GM23338 (cell line): ENCODE data around the gene SKOR1. TPM values are rescaled to one million over a fixed set of nuclear protein-coding genes. Genes with fewer than 3 reads are reported as not detected.

Source experiments
- ATAC-seq: fragments of 200-7000 bp; cut with Tn5 transposase; 3 replicates; pipeline ENCODE4 v1.9.1; 2020
- DNase-seq: peaks from one replicate; pipeline ENCODE4 v3.0.0-alpha.2; 2015; ENCODE audit warnings: low spot score
- H2AFZ ChIP-seq: fragments of 200-600 bp; sonication (generic); 2 replicates; pipeline ENCODE4 v1.8.0; 2016; ENCODE audit warnings: antibody characterized with exemption, mild to moderate bottlenecking, moderate library complexity
- H3F3A ChIP-seq: fragments of 200-600 bp; sonication (generic); replicated peaks from 2 replicates; pipeline ENCODE4 v1.8.0; 2017; ENCODE audit warnings: antibody characterized with exemption, mixed run types, low read depth
- H3K27ac ChIP-seq: fragments of 200-600 bp; sonication (generic); 2 replicates; pipeline ENCODE4 v1.6.1; 2016; ENCODE audit warnings: low read depth
- H3K27me3 ChIP-seq: fragments of 200-600 bp; sonication (generic); 2 replicates; pipeline ENCODE4 v1.8.0; 2016; ENCODE audit warnings: mild to moderate bottlenecking, mixed run types, moderate library complexity; ENCODE audit not compliant: insufficient read depth
- H3K36me3 ChIP-seq: fragments of 200-600 bp; sonication (generic); 2 replicates; pipeline ENCODE4 v1.8.0; 2016; ENCODE audit warnings: mild to moderate bottlenecking; ENCODE audit not compliant: insufficient read depth
- H3K4me1 ChIP-seq: fragments of 200-600 bp; sonication (generic); 2 replicates; pipeline ENCODE4 v1.8.0; 2016; ENCODE audit warnings: mild to moderate bottlenecking, moderate library complexity; ENCODE audit not compliant: insufficient read depth
- H3K4me2 ChIP-seq: fragments of 200-600 bp; sonication (generic); 2 replicates; pipeline ENCODE4 v1.7.1; 2017; ENCODE audit warnings: mixed run types
- H3K4me3 ChIP-seq: fragments of 200-600 bp; sonication (generic); 2 replicates; pipeline ENCODE4 v1.6.1; 2016; ENCODE audit warnings: mixed run types
- H3K79me2 ChIP-seq: fragments of 200-600 bp; sonication (generic); replicated peaks from 2 replicates; pipeline ENCODE4 v1.8.0; 2017; ENCODE audit warnings: mild to moderate bottlenecking; ENCODE audit not compliant: insufficient read depth
- H3K9me2 ChIP-seq: fragments of 200-600 bp; sonication (generic); 2 replicates; pipeline ENCODE4 v1.8.0; 2017; ENCODE audit not compliant: insufficient read depth
- H4K20me1 ChIP-seq: fragments of 200-600 bp; sonication (generic); replicated peaks from 2 replicates; pipeline ENCODE4 v1.8.0; 2017; ENCODE audit warnings: mild to moderate bottlenecking; ENCODE audit not compliant: insufficient read depth
- H3K27ac Mint-ChIP-seq: 2 replicates; pipeline ENCODE4 v1.8.0; 2020; ENCODE audit warnings: inconsistent platforms, mild to moderate bottlenecking, moderate library complexity, mixed read lengths
- H3K27me3 Mint-ChIP-seq: 3 replicates; pipeline ENCODE4 v1.8.0; 2022; ENCODE audit warnings: low read depth, mild to moderate bottlenecking, moderate library complexity, mixed read lengths, inconsistent platforms; ENCODE audit not compliant: insufficient read depth, poor library complexity
- H3K36me3 Mint-ChIP-seq: 3 replicates; pipeline ENCODE4 v1.8.0; 2021; ENCODE audit warnings: low read depth, mild to moderate bottlenecking, inconsistent platforms, moderate library complexity, mixed read lengths
- H3K4me1 Mint-ChIP-seq: 3 replicates; pipeline ENCODE4 v1.8.0; 2020; ENCODE audit warnings: mild to moderate bottlenecking, inconsistent platforms, mixed read lengths
- H3K4me3 Mint-ChIP-seq: 3 replicates; pipeline ENCODE4 v1.8.0; 2021; ENCODE audit warnings: moderate library complexity, mild to moderate bottlenecking, inconsistent platforms, mixed read lengths
- H3K9me3 Mint-ChIP-seq: 3 replicates; pipeline ENCODE4 v1.8.0; 2020; ENCODE audit warnings: moderate library complexity, mild to moderate bottlenecking, inconsistent platforms, mixed read lengths
- CREB1 ChIP-seq: fragments of 250-450 bp; sonication (Bioruptor Pico); IDR thresholded peaks from 2 replicates; pipeline ENCODE4 v1.5.0; 2020; ENCODE audit warnings: low read depth, mild to moderate bottlenecking, moderate library complexity
- CTCF ChIP-seq, 2 experiments: fragments of 200-600 bp in 1 of 2; sonication (generic) in 1 of 2; conservative IDR thresholded peaks; 2 replicates each; pipeline versions ENCODE4 v1.5.1 to v1.6.1; 2016 to 2017; ENCODE audit warnings: antibody characterized with exemption in 2 of 2, low read depth in 2 of 2, mild to moderate bottlenecking in 2 of 2, moderate library complexity in 1 of 2
- ETS1 ChIP-seq: IDR thresholded peaks from 2 replicates; pipeline ENCODE4 v1.6.1; 2016; ENCODE audit warnings: antibody characterized with exemption
- EZH2 ChIP-seq: fragments of 200-600 bp; sonication (generic); IDR thresholded peaks from one replicate; pipeline ENCODE4 v1.8.0; 2017; ENCODE audit warnings: antibody characterized with exemption, mild to moderate bottlenecking, low read depth; ENCODE audit not compliant: unreplicated experiment
- EZH2phosphoT487 ChIP-seq: fragments of 200-600 bp; sonication (generic); IDR thresholded peaks from one replicate; pipeline ENCODE4 v1.8.1; 2018; ENCODE audit warnings: antibody characterized with exemption; ENCODE audit not compliant: unreplicated experiment
- NANOG ChIP-seq: IDR thresholded peaks from 2 replicates; pipeline ENCODE4 v1.6.1; 2016; ENCODE audit warnings: antibody characterized with exemption, borderline replicate concordance
- POLR2AphosphoS5 ChIP-seq: IDR thresholded peaks from 2 replicates; pipeline ENCODE4 v1.6.1; 2016; ENCODE audit warnings: antibody characterized with exemption, low read depth
- STAT1 ChIP-seq: IDR thresholded peaks from one replicate; pipeline ENCODE4 v1.6.1; 2016; ENCODE audit warnings: antibody characterized with exemption; ENCODE audit not compliant: unreplicated experiment
- ZNF114 ChIP-seq: fragments of 250-450 bp; sonication (Bioruptor Pico); IDR thresholded peaks from 2 replicates; pipeline ENCODE4 v1.5.0; 2020; ENCODE audit warnings: mild to moderate bottlenecking, moderate library complexity
- ZNF331 ChIP-seq: fragments of 250-450 bp; sonication (Bioruptor Pico); IDR thresholded peaks from 2 replicates; pipeline ENCODE4 v1.5.0; 2020; ENCODE audit warnings: low read depth, mild to moderate bottlenecking, moderate library complexity
- ZNF462 ChIP-seq: fragments of 250-450 bp; sonication (Bioruptor Pico); IDR thresholded peaks from 2 replicates; pipeline ENCODE4 v1.5.0; 2020; ENCODE audit warnings: mild to moderate bottlenecking, moderate library complexity
- polyA plus RNA-seq: library from polyadenylated mRNA; unstranded; fragments of >200 nt; fragmentation: Nextera tagmentation; extraction: Ambion mirVana; gene quantifications from 2 replicates; pipeline ENCODE4 v1.2.1, GENCODE V29; 2016
- total RNA-seq: library from RNA; depleted of rRNA; stranded (reverse); fragments of >200 nt; shearing (Covaris generic); gene quantifications from 2 replicates; pipeline ENCODE4 v1.2.3, GENCODE V29; 2014
- TF ChIP-seq, protein P1 (sequence below): IDR thresholded peaks from one replicate; pipeline ENCODE4 v1.6.1; 2018; ENCODE audit warnings: antibody characterized with exemption; ENCODE audit not compliant: unreplicated experiment

The SKOR1 gene
- total and polyA plus RNA-seq, 2 experiments from 2014 or later, result 0.17 TPM; not detected in 1

GRCh38 chr15:67784856-67785430 is 40.4 kb upstream of the SKOR1 start:
- Histone ChIP-seq H3K4me1 (peaks cover 42% of the 10 kb centered on the region), H4K20me1 (no peaks in the 10 kb centered on the region), H3K9me2 (no peaks in the 10 kb centered on the region), H3F3A (0 out of 2 replicates have a peak, but pooled peaks cover 4% of the 10 kb centered on the region), H3K4me2 (no peak overlapping the region), H3K4me3 (no peak overlapping the region), H3K27ac (no peak overlapping the region), H3K79me2 (no peaks in the 10 kb centered on the region), H2AFZ (no peak overlapping the region), H3K36me3 (no peaks in the 10 kb centered on the region), H3K27me3 (no peaks in the 10 kb centered on the region)
- DNase-seq (no peak), ATAC-seq (no peak)
- H3K4me1 Mint-ChIP-seq, result peaks cover 42% of the 10 kb centered on the region
- no peak overlapping the region for H3K27ac Mint-ChIP-seq
- TF ChIP-seq ETS1 (no peak), POLR2AphosphoS5 (no peak), CTCF (conservative IDR thresholded peaks at IDR 0.05; ENCODE audit: low read depth in 2 of 2) (no peak), ZNF114 (CRISPR knock-in tag) (no peak), NANOG (no peak), EZH2 (no peak), CREB1 (CRISPR knock-in tag) (no peak), ZNF462 (CRISPR knock-in tag) (no peak), ZNF331 (CRISPR knock-in tag) (no peak), STAT1 (no peak), EZH2phosphoT487 (no peak)
- TF ChIP-seq, protein P1, sequence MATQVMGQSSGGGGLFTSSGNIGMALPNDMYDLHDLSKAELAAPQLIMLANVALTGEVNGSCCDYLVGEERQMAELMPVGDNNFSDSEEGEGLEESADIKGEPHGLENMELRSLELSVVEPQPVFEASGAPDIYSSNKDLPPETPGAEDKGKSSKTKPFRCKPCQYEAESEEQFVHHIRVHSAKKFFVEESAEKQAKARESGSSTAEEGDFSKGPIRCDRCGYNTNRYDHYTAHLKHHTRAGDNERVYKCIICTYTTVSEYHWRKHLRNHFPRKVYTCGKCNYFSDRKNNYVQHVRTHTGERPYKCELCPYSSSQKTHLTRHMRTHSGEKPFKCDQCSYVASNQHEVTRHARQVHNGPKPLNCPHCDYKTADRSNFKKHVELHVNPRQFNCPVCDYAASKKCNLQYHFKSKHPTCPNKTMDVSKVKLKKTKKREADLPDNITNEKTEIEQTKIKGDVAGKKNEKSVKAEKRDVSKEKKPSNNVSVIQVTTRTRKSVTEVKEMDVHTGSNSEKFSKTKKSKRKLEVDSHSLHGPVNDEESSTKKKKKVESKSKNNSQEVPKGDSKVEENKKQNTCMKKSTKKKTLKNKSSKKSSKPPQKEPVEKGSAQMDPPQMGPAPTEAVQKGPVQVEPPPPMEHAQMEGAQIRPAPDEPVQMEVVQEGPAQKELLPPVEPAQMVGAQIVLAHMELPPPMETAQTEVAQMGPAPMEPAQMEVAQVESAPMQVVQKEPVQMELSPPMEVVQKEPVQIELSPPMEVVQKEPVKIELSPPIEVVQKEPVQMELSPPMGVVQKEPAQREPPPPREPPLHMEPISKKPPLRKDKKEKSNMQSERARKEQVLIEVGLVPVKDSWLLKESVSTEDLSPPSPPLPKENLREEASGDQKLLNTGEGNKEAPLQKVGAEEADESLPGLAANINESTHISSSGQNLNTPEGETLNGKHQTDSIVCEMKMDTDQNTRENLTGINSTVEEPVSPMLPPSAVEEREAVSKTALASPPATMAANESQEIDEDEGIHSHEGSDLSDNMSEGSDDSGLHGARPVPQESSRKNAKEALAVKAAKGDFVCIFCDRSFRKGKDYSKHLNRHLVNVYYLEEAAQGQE, result no peak
- H3K27me3 Mint-ChIP-seq, result no peaks in the 10 kb centered on the region
- H3K36me3 Mint-ChIP-seq, result no peaks in the 10 kb centered on the region
- H3K9me3 Mint-ChIP-seq, result no peaks in the 10 kb centered on the region
- H3K4me3 Mint-ChIP-seq, result no peak overlapping the region
